Smooth muscle cell (in vitro differentiated cells): Measurements from ENCODE around the gene EIF5AL1. TPM values are rescaled to one million over a fixed set of nuclear protein-coding genes. Genes with fewer than 3 reads are reported as not detected.
"Not testable (repeated sequence)": the region's sequence is repeated elsewhere in the genome, so short reads cannot be mapped to it uniquely, and the experiment has no call there.

Experiments
- DNase-seq: peaks from one replicate; lab custom pipeline; 2025; ENCODE audit not compliant: unreplicated experiment; lab: John Stamatoyannopoulos, UW
- H2AFZ ChIP-seq: fragments of 200-600 bp; sonication (generic); 2 replicates; pipeline ENCODE4 v1.6.0; 2016; ENCODE audit warnings: antibody characterized with exemption, low read depth, mild to moderate bottlenecking
- H3F3A ChIP-seq: fragments of 200-600 bp; sonication (generic); 2 replicates; pipeline ENCODE4 v1.6.0; 2017; ENCODE audit warnings: antibody characterized with exemption, low read depth
- H3K27ac ChIP-seq: fragments of 200-600 bp; sonication (generic); 2 replicates; pipeline ENCODE4 v1.5.1; 2016; ENCODE audit warnings: low read depth, mild to moderate bottlenecking
- H3K27me3 ChIP-seq: fragments of 200-600 bp; sonication (generic); 2 replicates; pipeline ENCODE4 v1.6.1; 2016; ENCODE audit warnings: low read depth, mild to moderate bottlenecking
- H3K36me3 ChIP-seq: fragments of 200-600 bp; sonication (generic); 2 replicates; pipeline ENCODE4 v1.5.1; 2016; ENCODE audit warnings: low read depth
- H3K4me1 ChIP-seq: fragments of 200-600 bp; sonication (generic); 2 replicates; pipeline ENCODE4 v1.5.1; 2016; ENCODE audit warnings: low read depth
- H3K4me2 ChIP-seq: fragments of 200-600 bp; sonication (generic); 2 replicates; pipeline ENCODE4 v1.6.0; 2016; ENCODE audit warnings: mild to moderate bottlenecking
- H3K4me3 ChIP-seq: fragments of 200-600 bp; sonication (generic); 2 replicates; pipeline ENCODE4 v1.5.1; 2016; ENCODE audit warnings: mild to moderate bottlenecking
- H3K79me2 ChIP-seq: fragments of 200-600 bp; sonication (generic); 2 replicates; pipeline ENCODE4 v1.6.0; 2016; ENCODE audit warnings: low read depth, mild to moderate bottlenecking
- H3K9ac ChIP-seq: fragments of 200-600 bp; sonication (generic); 2 replicates; pipeline ENCODE4 v1.6.0; 2016; ENCODE audit warnings: low read depth
- H3K9me3 ChIP-seq: fragments of 200-600 bp; sonication (generic); replicated peaks from 2 replicates; pipeline ENCODE4 v1.5.1; 2016; ENCODE audit warnings: low read depth
- H4K20me1 ChIP-seq: fragments of 200-600 bp; sonication (generic); 2 replicates; pipeline ENCODE4 v1.6.0; 2016; ENCODE audit warnings: low read depth
- CTCF ChIP-seq: fragments of 200-600 bp; sonication (generic); IDR thresholded peaks from 2 replicates; pipeline ENCODE4 v1.5.1; 2017; ENCODE audit warnings: borderline replicate concordance, mild to moderate bottlenecking, antibody characterized with exemption; ENCODE audit not compliant: insufficient read depth, poor library complexity, severe bottlenecking
- WGBS: methylation state at CpG from one replicate; pipeline ENCODE4 v1.1.7; 2016; ENCODE audit warnings: low lambda C conversion rate; 5-methylcytosine and 5-hydroxymethylcytosine counted together
- polyA plus RNA-seq: library from polyadenylated mRNA; unstranded; fragments of >200 nt; fragmentation: Nextera tagmentation; extraction: Ambion mirVana; gene quantifications from 2 replicates; pipeline ENCODE4 v1.2.1, GENCODE V29; 2016
- total RNA-seq: library from RNA; depleted of rRNA; stranded (reverse); fragments of >200 nt; gene quantifications from 2 replicates; pipeline ENCODE4 v1.2.3, GENCODE V29; 2014

Gene EIF5AL1
- total and polyA plus RNA-seq, 2 experiments from 2014 or later: 0.49 to 1.6 TPM

GRCh38 chr10:79496896-79497295 lies 15.4 kb upstream of the EIF5AL1 start:
- TF ChIP-seq CTCF: no peak
- no peaks in the 10 kb centered on the region for H3K27me3 ChIP-seq
- H4K20me1 ChIP-seq: no peaks in the 10 kb centered on the region
- no peaks in the 10 kb centered on the region for H3K79me2 ChIP-seq
- H3K4me1 ChIP-seq: no peaks in the 10 kb centered on the region
- 61% methylated on average over 4 of the region's 4 CpGs for WGBS
- no peak overlapping the region for H3K9ac ChIP-seq
- H3K36me3 ChIP-seq: no peaks in the 10 kb centered on the region
- DNase-seq: no peak
- no peak overlapping the region for H3K27ac ChIP-seq
- no peak overlapping the region for H3K4me3 ChIP-seq
- no peak overlapping the region for H3K4me2 ChIP-seq
- H3F3A ChIP-seq: no peaks in the 10 kb centered on the region
- H3K9me3 ChIP-seq: no peaks in the 10 kb centered on the region
- H2AFZ ChIP-seq: no peak overlapping the region

DNA sequence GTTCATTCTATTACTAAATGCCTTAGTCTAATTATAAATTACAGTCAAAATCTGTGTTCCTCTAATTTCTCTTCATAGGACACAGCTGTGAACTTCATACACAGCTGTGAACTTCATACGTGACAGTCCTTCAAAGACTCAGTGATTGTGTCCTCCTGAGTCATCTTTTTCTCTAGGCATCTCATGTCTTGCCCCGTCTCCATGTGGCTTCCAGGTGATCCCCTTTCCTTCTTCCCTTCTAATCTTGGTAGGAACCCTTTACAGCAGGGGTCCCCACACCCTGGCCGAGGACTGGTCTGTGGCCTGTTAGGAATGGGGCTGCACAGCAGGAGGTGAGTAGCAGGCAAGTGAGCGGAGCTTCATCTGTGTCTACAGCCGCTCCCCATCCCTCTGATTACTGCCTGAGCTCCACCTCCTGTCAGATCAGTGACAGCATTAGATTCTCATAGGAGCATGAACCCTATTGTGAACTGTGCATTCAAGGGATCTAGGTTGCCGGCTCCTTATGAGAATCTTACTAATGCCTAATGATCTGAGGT lies 14.0 kb upstream of the EIF5AL1 start:
- no peaks in the 10 kb centered on the region for H3K9me3 ChIP-seq
- no peak for TF ChIP-seq CTCF
- H3K4me3 ChIP-seq: no peak overlapping the region
- 87% methylated on average over 6 of the region's 6 CpGs for WGBS
- H3K27ac ChIP-seq: no peak overlapping the region
- no peaks in the 10 kb centered on the region for H3F3A ChIP-seq
- H3K4me2 ChIP-seq: no peak overlapping the region
- no peak for DNase-seq
- no peaks in the 10 kb centered on the region for H3K4me1 ChIP-seq
- no peak overlapping the region for H3K9ac ChIP-seq
- H3K27me3 ChIP-seq: no peaks in the 10 kb centered on the region
- no peak overlapping the region for H2AFZ ChIP-seq
- no peaks in the 10 kb centered on the region for H4K20me1 ChIP-seq
- no peaks in the 10 kb centered on the region for H3K36me3 ChIP-seq
- H3K79me2 ChIP-seq: no peaks in the 10 kb centered on the region

DNA sequence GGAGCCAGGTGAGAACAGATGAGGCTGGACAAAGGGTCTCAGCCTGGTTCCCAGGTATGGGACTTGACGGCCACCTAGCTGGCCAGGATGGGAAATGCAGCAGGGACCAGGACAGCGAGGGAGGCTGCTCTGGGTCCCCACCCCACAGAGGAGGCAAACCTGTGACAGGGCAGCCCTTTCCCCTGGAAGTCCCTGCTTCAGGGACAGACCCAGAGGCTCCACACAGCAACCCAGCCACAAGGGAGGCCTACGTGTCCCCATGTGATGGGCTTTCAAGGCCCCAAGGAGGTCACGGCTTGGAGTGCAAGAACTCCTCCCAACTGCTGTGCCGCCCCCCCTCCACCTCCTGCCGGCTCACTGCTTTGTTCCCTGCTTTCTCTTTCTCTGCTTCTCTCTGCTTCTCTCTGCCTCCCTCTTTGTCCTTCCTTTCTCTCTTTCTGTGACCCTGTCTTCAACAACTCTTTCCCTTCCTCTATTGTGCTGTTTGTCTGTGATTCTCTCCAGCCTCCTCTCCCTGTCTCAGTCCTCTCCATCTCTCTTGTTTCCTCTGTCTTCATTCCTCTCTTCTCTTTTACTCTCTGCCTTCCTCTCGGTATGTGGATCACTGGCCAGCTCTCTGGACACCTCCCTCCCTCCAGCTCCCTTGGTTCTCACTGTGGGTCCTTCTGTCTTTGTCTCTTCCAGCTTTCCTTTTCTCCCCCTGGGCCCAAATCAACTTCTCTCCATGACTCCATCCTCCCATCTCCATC lies 9.6 kb upstream of the EIF5AL1 start:
- H3K4me2 ChIP-seq: no peak overlapping the region
- no peaks in the 10 kb centered on the region for H3K4me1 ChIP-seq
- H3K9me3 ChIP-seq: no peaks in the 10 kb centered on the region
- WGBS: 31% methylated on average over 7 of the region's 7 CpGs
- no peak overlapping the region for H3K4me3 ChIP-seq
- H4K20me1 ChIP-seq: no peaks in the 10 kb centered on the region
- no peaks in the 10 kb centered on the region for H3K36me3 ChIP-seq
- no peak overlapping the region for H3K27ac ChIP-seq
- H3F3A ChIP-seq: no peaks in the 10 kb centered on the region
- no peak overlapping the region for H3K9ac ChIP-seq
- H3K79me2 ChIP-seq: no peaks in the 10 kb centered on the region
- H3K27me3 ChIP-seq: peaks cover 8% of the 10 kb centered on the region
- H2AFZ ChIP-seq: no peak overlapping the region
- DNase-seq: no peak
- TF ChIP-seq CTCF: peak; percentile 38

DNA sequence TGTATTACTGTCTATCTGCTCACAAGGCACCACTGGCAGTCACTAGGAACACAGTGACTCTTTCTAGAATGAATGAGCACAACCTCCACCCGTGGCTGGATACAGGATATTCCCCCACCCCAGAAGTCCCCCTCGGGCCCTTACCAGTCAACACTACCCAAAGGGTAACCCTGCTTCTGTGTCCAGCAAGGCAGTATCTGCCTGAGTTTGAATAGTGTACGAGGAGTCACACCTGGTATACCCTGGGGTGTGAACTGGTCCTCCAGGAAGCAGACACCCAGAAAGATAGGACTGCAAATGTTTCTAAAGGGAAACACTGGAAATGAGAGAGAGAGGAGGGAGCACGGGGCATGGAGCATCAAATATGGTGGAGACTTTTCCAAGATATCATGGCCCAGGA lies 8.5 kb upstream of the EIF5AL1 start:
- not testable (repeated sequence) for H3K27ac ChIP-seq, H3K79me2 ChIP-seq, H3K9ac ChIP-seq, H3F3A ChIP-seq, H3K4me2 ChIP-seq, H3K4me3 ChIP-seq, H4K20me1 ChIP-seq, H3K9me3 ChIP-seq, H3K4me1 ChIP-seq, H3K36me3 ChIP-seq, H2AFZ ChIP-seq, DNase-seq, H3K27me3 ChIP-seq
- 89% methylated on average over 4 of the region's 4 CpGs for WGBS

DNA sequence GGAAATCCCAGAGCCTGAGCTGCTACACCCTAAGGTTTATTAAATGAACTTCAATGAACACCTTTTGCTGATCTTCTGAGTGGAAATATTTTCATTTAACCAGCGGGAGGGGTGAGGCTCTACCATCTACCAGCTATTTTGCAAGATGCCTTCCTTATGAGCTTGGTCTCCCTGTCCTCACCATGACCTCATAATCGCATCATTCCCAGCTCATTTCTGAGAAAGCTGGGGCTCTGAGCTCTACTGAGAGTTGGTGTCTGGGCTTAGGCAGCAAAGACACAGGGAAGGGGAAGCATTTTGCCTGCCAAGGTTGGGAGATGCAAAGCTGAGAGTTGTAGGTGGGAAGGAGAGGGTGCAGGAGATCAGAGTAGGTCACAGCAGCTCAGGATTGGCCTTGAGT lies 7.8 kb upstream of the EIF5AL1 start:
- WGBS: no CpG with 5 or more reads among the region's 2 CpGs
- H3K4me3 ChIP-seq, H3K27ac ChIP-seq, DNase-seq, H3K27me3 ChIP-seq, H3K79me2 ChIP-seq, H3F3A ChIP-seq, H2AFZ ChIP-seq, H3K9ac ChIP-seq, H3K4me2 ChIP-seq, H4K20me1 ChIP-seq, H3K4me1 ChIP-seq, H3K36me3 ChIP-seq, H3K9me3 ChIP-seq: not testable (repeated sequence)

DNA sequence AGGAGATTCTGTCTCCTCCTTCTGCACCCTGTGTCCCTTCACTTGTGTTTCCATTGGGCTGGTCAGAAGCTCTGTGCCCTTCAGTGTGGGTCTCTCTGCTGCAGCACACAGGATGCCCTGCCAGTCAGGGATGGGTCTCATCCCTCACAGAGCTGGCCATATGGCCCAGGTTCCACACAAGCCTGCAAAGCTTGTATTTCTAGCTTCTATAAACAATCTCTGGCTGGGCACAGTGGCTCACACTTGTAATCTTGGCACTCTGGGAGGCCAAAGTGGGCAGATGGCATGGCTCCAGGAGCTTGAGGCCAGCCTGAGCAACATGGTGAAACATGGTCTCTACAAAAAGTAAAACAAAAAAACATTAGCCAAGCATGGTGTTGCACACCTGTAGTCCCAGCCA lies 7.0 kb upstream of the EIF5AL1 start:
- H3K4me2 ChIP-seq, H3K9me3 ChIP-seq, H3K79me2 ChIP-seq, H3K4me1 ChIP-seq, H2AFZ ChIP-seq, H3F3A ChIP-seq, H3K36me3 ChIP-seq, H3K27me3 ChIP-seq, H4K20me1 ChIP-seq, DNase-seq, H3K27ac ChIP-seq, H3K4me3 ChIP-seq, H3K9ac ChIP-seq: not testable (repeated sequence)
